Dermis blood vessel endothelial cell (primary cell): ENCODE results near the gene PITPNB. TPM values are rescaled to one million over a fixed set of nuclear protein-coding genes. Genes with fewer than 3 reads are reported as not detected.

Experiments
- DNase-seq: peaks from one replicate; pipeline ENCODE4 v3.0.0; 2010
- total RNA-seq: library from RNA; depleted of rRNA; stranded (reverse); fragments of >200 nt; gene quantifications from 2 replicates; pipeline ENCODE4 v1.2.3, GENCODE V29; 2014

The PITPNB gene
- total RNA-seq, 1 donor from 2014 or later, result 32.0 TPM

GRCh38 chr22:27827604-27828587 is 91.2 kb downstream of the PITPNB start:
- no peak for DNase-seq

GRCh38 chr22:27825174-27825573 is 93.9 kb downstream of the PITPNB start:
- DNase-seq, result peak; percentile 28

GRCh38 chr22:27823221-27823620 is 95.8 kb downstream of the PITPNB start:
- DNase-seq, result no peak

- DNase-seq, result no peak
Measured at GRCh38 chr22:27820896-27821866, 97.9 kb downstream of the PITPNB start.

- DNase-seq, result no peak
Measured at GRCh38 chr22:27816552-27816951, 102.5 kb downstream of the PITPNB start.

GRCh38 chr22:27815826-27816530 is 103.1 kb downstream of the PITPNB start:
- no peak for DNase-seq

- DNase-seq, result no peak
Measured at GRCh38 chr22:27814993-27815392, 104.1 kb downstream of the PITPNB start.

- DNase-seq, result no peak
Measured at GRCh38 chr22:27811778-27812177, 107.3 kb downstream of the PITPNB start.

- peak; percentile 50 for DNase-seq
Measured at GRCh38 chr22:27810609-27811151, 108.4 kb downstream of the PITPNB start.

- DNase-seq, result peak; percentile 84
Measured at GRCh38 chr22:27809700-27810608, 109.1 kb downstream of the PITPNB start.

GRCh38 chr22:27809226-27809603 is 109.8 kb downstream of the PITPNB start:
- DNase-seq, result peak; percentile 13

- DNase-seq, result no peak
Measured at GRCh38 chr22:27808451-27809225, 110.4 kb downstream of the PITPNB start.

- no peak for DNase-seq
Measured at GRCh38 chr22:27805841-27806240, 113.2 kb downstream of the PITPNB start.

- peak; percentile 85 for DNase-seq
Measured at GRCh38 chr22:27804470-27805297, 114.4 kb downstream of the PITPNB start.

GRCh38 chr22:27803841-27804415 is 115.1 kb downstream of the PITPNB start:
- no peak for DNase-seq

- DNase-seq, result peak; percentile 24
Measured at GRCh38 chr22:27802346-27803073, 116.5 kb downstream of the PITPNB start.
